ENCODE results near the gene MBP.

Gene MBP

GRCh38 chr18:77071061-77071460 lies 61.5 kb downstream of the MBP start:
- ChIA-PET CTCF (no interaction called here), POLR2A (no interaction called here)
- DNase-seq (ENCODE audit: extremely low spot score), result no peak
- TF ChIP-seq, protein P1, sequence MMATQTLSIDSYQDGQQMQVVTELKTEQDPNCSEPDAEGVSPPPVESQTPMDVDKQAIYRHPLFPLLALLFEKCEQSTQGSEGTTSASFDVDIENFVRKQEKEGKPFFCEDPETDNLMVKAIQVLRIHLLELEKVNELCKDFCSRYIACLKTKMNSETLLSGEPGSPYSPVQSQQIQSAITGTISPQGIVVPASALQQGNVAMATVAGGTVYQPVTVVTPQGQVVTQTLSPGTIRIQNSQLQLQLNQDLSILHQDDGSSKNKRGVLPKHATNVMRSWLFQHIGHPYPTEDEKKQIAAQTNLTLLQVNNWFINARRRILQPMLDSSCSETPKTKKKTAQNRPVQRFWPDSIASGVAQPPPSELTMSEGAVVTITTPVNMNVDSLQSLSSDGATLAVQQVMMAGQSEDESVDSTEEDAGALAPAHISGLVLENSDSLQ (IDR thresholded peaks at IDR 0.05), result no peak
- TF ChIP-seq ELF4 (IDR thresholded peaks at IDR 0.05) (no peak), ZNF384 (IDR thresholded peaks at IDR 0.05) (no peak), NFRKB (IDR thresholded peaks at IDR 0.05) (no peak), BHLHE40 (IDR thresholded peaks at IDR 0.05; ENCODE audit: borderline replicate concordance) (no peak), FOXM1 (IDR thresholded peaks at IDR 0.05; ENCODE audit: borderline replicate concordance) (no peak), FOXA1 (IDR thresholded peaks at IDR 0.05) (no peak), SUZ12 (IDR thresholded peaks at IDR 0.05) (no peak), CTBP1 (IDR thresholded peaks at IDR 0.05; ENCODE audit: borderline replicate concordance) (no peak), FOXK2 (IDR thresholded peaks at IDR 0.05) (no peak), HDGF (IDR thresholded peaks at IDR 0.05; ENCODE audit: borderline replicate concordance) (no peak), TARDBP (IDR thresholded peaks at IDR 0.05) (no peak), ARNT (IDR thresholded peaks at IDR 0.05) (no peak), L3MBTL2 (conservative IDR thresholded peaks at IDR 0.05) (no peak), LEF1 (IDR thresholded peaks at IDR 0.05; ENCODE audit: borderline replicate concordance) (no peak)

GRCh38 chr18:77070627-77071026 lies 62.0 kb downstream of the MBP start:
- ChIA-PET CTCF (no interaction called here), POLR2A (no interaction called here)
- TF ChIP-seq L3MBTL2 (conservative IDR thresholded peaks at IDR 0.05) (no peak), FOXA1 (IDR thresholded peaks at IDR 0.05) (no peak), ARNT (IDR thresholded peaks at IDR 0.05) (no peak), HDGF (IDR thresholded peaks at IDR 0.05; ENCODE audit: borderline replicate concordance) (no peak), TARDBP (IDR thresholded peaks at IDR 0.05) (no peak), NFRKB (IDR thresholded peaks at IDR 0.05) (no peak), ZNF384 (IDR thresholded peaks at IDR 0.05) (no peak), CTBP1 (IDR thresholded peaks at IDR 0.05; ENCODE audit: borderline replicate concordance) (no peak)
- TF ChIP-seq, protein P1 (IDR thresholded peaks at IDR 0.05), result no peak
- DNase-seq (ENCODE audit: extremely low spot score), result no peak

DNA sequence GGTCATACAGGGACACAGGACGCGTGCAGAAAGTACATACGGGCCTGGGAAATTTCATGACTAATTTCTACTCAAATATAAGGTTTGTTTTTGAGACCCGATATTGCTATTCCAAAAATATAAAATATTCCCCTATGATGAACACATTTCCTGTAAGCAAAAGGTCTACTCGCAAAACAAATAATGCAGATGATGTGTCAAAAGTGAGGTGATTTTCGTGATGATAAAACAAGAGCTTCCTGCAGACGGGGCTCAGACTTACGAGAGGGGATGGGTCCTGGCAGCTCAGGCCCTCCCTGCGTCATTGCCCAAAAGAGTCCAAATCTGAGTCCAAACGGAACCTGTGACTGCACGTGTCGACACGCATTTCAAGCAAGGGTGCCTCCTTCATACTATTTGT lies 62.7 kb downstream of the MBP start:
- TF ChIP-seq HDGF (IDR thresholded peaks at IDR 0.05; ENCODE audit: borderline replicate concordance), result no peak
- TF ChIP-seq ELF4 (IDR thresholded peaks at IDR 0.05), result no peak
- no peak for TF ChIP-seq TARDBP (IDR thresholded peaks at IDR 0.05)
- TF ChIP-seq, protein P1 (IDR thresholded peaks at IDR 0.05), result no peak
- no peak for TF ChIP-seq BHLHE40 (IDR thresholded peaks at IDR 0.05; ENCODE audit: borderline replicate concordance)
- TF ChIP-seq NFRKB (IDR thresholded peaks at IDR 0.05), result no peak
- TF ChIP-seq SUZ12 (IDR thresholded peaks at IDR 0.05), result no peak
- no peak for TF ChIP-seq ZNF384 (IDR thresholded peaks at IDR 0.05)
- TF ChIP-seq FOXM1 (IDR thresholded peaks at IDR 0.05; ENCODE audit: borderline replicate concordance), result no peak
- TF ChIP-seq LEF1 (IDR thresholded peaks at IDR 0.05; ENCODE audit: borderline replicate concordance), result no peak
- no peak for TF ChIP-seq FOXA1 (IDR thresholded peaks at IDR 0.05)
- no peak for TF ChIP-seq L3MBTL2 (conservative IDR thresholded peaks at IDR 0.05)
- no peak for TF ChIP-seq ARNT (IDR thresholded peaks at IDR 0.05)
- TF ChIP-seq CTBP1 (IDR thresholded peaks at IDR 0.05; ENCODE audit: borderline replicate concordance), result no peak
- TF ChIP-seq FOXK2 (IDR thresholded peaks at IDR 0.05), result no peak
- no peak for TF ChIP-seq SP1 (IDR thresholded peaks at IDR 0.05)
- POLR2A ChIA-PET, result no interaction called here
- CTCF ChIA-PET, result no interaction called here

GRCh38 chr18:77069482-77069881 lies 63.1 kb downstream of the MBP start:
- POLR2A ChIA-PET, result no interaction called here
- no peak for DNase-seq (ENCODE audit: extremely low spot score)
- no peak for TF ChIP-seq L3MBTL2 (conservative IDR thresholded peaks at IDR 0.05)
- TF ChIP-seq ZNF384 (IDR thresholded peaks at IDR 0.05), result no peak
- TF ChIP-seq BHLHE40 (IDR thresholded peaks at IDR 0.05; ENCODE audit: borderline replicate concordance), result no peak
- TF ChIP-seq ELF4 (IDR thresholded peaks at IDR 0.05), result no peak
- TF ChIP-seq SUZ12 (IDR thresholded peaks at IDR 0.05), result no peak
- no peak for TF ChIP-seq FOXM1 (IDR thresholded peaks at IDR 0.05; ENCODE audit: borderline replicate concordance)
- TF ChIP-seq SP1 (IDR thresholded peaks at IDR 0.05), result no peak
- TF ChIP-seq, protein P1 (IDR thresholded peaks at IDR 0.05), result no peak
- no peak for TF ChIP-seq FOXK2 (IDR thresholded peaks at IDR 0.05)
- TF ChIP-seq TARDBP (IDR thresholded peaks at IDR 0.05), result no peak
- TF ChIP-seq CTBP1 (IDR thresholded peaks at IDR 0.05; ENCODE audit: borderline replicate concordance), result no peak
- no peak for TF ChIP-seq NFRKB (IDR thresholded peaks at IDR 0.05)
- TF ChIP-seq HDGF (IDR thresholded peaks at IDR 0.05; ENCODE audit: borderline replicate concordance), result no peak
- TF ChIP-seq FOXA1 (IDR thresholded peaks at IDR 0.05), result no peak
- no peak for TF ChIP-seq ARNT (IDR thresholded peaks at IDR 0.05)
- TF ChIP-seq LEF1 (IDR thresholded peaks at IDR 0.05; ENCODE audit: borderline replicate concordance), result no peak
- CTCF ChIA-PET, result no interaction called here

More for the DNA sequence above, 62.7 kb downstream of the MBP start:
- DNase-seq (ENCODE audit: extremely low spot score), result no peak

DNA sequence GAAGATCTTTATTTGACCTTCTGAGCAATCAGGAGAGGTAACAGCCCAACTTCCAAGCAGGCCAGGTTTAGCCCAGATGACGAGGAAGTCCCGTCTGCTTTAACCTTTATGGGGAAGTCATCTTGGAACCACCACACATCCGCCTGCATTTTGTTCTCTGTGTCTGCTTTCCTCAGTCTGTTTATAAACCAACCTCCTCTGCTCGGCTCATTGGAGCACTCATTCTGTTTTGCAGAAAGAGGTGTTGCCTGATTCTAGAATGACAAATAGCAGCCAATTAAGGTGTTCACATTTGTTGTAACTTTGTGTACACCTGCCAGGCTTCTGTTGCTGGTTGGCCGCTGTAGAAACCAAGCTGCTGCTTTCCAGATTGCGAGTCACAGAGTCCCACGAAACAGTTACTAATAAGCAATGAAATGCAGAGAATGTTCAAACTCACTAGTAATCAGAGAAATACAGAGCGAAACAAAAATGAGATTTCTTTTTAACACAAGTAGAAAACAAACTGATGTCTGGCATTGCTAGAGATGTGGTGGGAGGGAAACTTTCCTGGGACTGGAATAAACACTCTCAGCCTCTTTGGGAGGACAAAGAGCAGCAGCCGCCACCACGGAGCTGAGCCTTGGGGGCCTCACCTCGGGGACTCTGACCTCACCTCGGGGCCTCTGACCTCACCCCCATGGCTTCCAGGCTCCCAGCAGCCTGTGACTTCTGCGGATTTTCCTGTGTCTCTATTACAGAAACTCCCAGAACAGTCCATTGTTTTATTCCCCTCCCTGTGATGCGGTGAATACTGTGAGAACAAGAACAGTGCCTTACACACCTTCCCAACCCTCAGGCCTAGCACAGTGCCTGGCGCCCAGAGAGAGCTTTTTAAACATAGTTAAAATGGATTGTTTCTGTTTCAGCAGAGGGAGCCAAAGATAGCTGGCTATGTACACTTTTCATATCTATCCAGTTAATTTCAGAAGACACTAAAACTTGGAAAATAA lies 64.0 kb downstream of the MBP start:
- ChIA-PET POLR2A (no interaction called here), CTCF (no interaction called here)
- no peak for DNase-seq (ENCODE audit: extremely low spot score)
- no peak for TF ChIP-seq BHLHE40 (IDR thresholded peaks at IDR 0.05; ENCODE audit: borderline replicate concordance)
- no peak for TF ChIP-seq SUZ12 (IDR thresholded peaks at IDR 0.05)
- no peak for TF ChIP-seq ZNF384 (IDR thresholded peaks at IDR 0.05)
- TF ChIP-seq, protein P1 (IDR thresholded peaks at IDR 0.05), result no peak
